MM.1S (cell line): ENCODE results near the gene NRG2.

Experiments used
- DNase-seq: peaks from one replicate; pipeline ENCODE4 v3.0.0-alpha.2; 2015
- H2AFZ ChIP-seq: fragments of 300-600 bp; sonication (generic); 2 replicates; pipeline ENCODE4 v1.6.0; 2016; ENCODE audit warnings: antibody characterized with exemption, low read length
- H3F3A ChIP-seq: fragments of 300-600 bp; sonication (generic); 2 replicates; pipeline ENCODE4 v1.6.1; 2016; ENCODE audit warnings: mild to moderate bottlenecking, antibody characterized with exemption, low read length, moderate library complexity, mixed read lengths; ENCODE audit not compliant: insufficient read depth
- H3K27ac ChIP-seq: fragments of 300-600 bp; sonication (generic); 2 replicates; pipeline ENCODE4 v1.5.1; 2016; ENCODE audit warnings: mild to moderate bottlenecking, low read length
- H3K27me3 ChIP-seq: fragments of 300-600 bp; sonication (generic); replicated peaks from 2 replicates; pipeline ENCODE4 v1.6.0; 2016; ENCODE audit warnings: low read length; ENCODE audit not compliant: insufficient read depth
- H3K36me3 ChIP-seq: fragments of 300-600 bp; sonication (generic); replicated peaks from 2 replicates; pipeline ENCODE4 v1.6.1; 2016; ENCODE audit warnings: mild to moderate bottlenecking, low read length, mixed read lengths; ENCODE audit not compliant: insufficient read depth
- H3K4me1 ChIP-seq: fragments of 300-600 bp; sonication (generic); 2 replicates; pipeline ENCODE4 v1.6.1; 2016; ENCODE audit warnings: low read length, mixed read lengths
- H3K4me2 ChIP-seq: fragments of 300-600 bp; sonication (generic); 2 replicates; pipeline ENCODE4 v1.6.0; 2016; ENCODE audit warnings: low read depth, low read length
- H3K4me3 ChIP-seq: fragments of 300-600 bp; sonication (generic); 2 replicates; pipeline ENCODE4 v1.5.1; 2016; ENCODE audit warnings: low read length, mixed read lengths
- H3K79me2 ChIP-seq: fragments of 300-600 bp; sonication (generic); 2 replicates; pipeline ENCODE4 v1.6.1; 2016; ENCODE audit warnings: mixed run types, low read length, mixed read lengths
- H3K9ac ChIP-seq: fragments of 300-600 bp; sonication (generic); 2 replicates; pipeline ENCODE4 v1.6.1; 2016; ENCODE audit warnings: low read length, mixed read lengths
- H3K9me2 ChIP-seq: fragments of 300-600 bp; sonication (generic); replicated peaks from 2 replicates; pipeline ENCODE4 v1.6.1; 2016; ENCODE audit warnings: mild to moderate bottlenecking, low read length, mixed read lengths; ENCODE audit not compliant: insufficient read depth
- H3K9me3 ChIP-seq: fragments of 300-600 bp; sonication (generic); replicated peaks from 2 replicates; pipeline ENCODE4 v1.6.1; 2016; ENCODE audit warnings: mild to moderate bottlenecking, low read length, mixed read lengths; ENCODE audit not compliant: insufficient read depth
- H4K20me1 ChIP-seq: fragments of 300-600 bp; sonication (generic); 2 replicates; pipeline ENCODE4 v1.6.1; 2016; ENCODE audit warnings: mild to moderate bottlenecking, low read length, moderate library complexity, mixed read lengths; ENCODE audit not compliant: insufficient read depth
- EZH2 ChIP-seq: fragments of 300-600 bp; sonication (generic); optimal IDR thresholded peaks from 2 replicates; pipeline ENCODE3; 2017; ENCODE audit warnings: low read depth, mild to moderate bottlenecking, antibody characterized with exemption, low read length, mixed read lengths
- EZH2phosphoT487 ChIP-seq: fragments of 300-600 bp; sonication (generic); IDR thresholded peaks from 2 replicates; pipeline ENCODE4 v1.6.1; 2018; ENCODE audit warnings: antibody characterized with exemption, low read length
- TF ChIP-seq, protein P1 (sequence below): fragments of 300-600 bp; sonication (generic); IDR thresholded peaks from 2 replicates; pipeline ENCODE4 v1.5.1; 2016; ENCODE audit warnings: antibody characterized with exemption, low read length, mixed read lengths

Gene NRG2

DNA sequence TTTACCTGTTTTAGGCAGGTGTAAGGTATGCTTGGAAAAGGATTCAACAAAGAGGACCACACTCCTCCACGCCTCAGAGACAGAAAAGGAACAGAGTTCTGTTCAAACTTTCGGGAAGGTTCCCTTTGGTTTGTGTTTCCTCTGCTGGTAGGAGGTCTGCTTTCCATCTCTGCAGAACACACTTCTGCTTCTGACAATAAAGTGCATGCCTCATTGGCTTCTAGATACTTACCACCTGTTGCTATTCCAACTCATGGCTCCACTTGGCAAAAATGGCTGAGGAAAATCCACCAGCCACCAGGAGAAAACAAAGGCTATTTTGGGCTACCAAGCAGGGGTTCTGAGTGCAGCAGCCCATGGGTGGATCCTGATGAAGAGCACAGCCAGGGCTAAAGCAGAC lies 112.7 kb downstream of the NRG2 start:
- no peak for DNase-seq
- no peak overlapping the region for H3K4me3 ChIP-seq
- no peaks in the 10 kb centered on the region for H3K9me2 ChIP-seq

DNA sequence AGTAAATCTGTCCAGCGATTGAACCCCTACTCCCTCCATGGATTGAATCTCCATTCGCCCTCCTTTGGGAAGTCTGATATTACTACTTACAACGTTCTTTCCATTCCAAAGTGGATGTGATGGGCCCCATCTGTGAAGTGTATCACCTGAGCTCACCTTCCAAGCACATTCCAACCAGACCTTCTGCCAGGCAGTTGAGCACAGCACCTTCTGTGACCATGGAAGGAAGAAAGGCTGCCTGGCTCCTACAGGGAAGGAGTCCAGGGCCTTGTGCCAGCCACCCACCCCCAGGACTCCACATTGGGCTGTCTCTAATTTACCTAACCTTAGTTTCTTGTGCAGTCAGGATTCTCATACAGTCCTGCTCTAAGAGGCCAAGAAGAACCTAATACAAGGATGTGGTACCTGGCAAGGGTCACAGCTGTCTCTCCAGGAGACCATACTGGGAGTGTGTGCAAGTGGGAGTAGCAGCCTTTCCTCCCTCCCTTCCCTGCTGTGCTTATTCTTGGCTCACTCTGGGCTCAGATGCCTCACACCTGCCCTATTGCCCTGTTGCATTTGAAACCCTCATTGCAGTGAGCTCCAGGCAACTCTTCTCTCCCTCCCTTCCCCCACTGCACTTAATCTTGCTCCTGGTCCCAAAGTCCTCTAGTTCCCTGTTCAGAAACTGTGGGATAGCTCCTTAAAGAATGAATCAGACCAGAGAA lies 116.1 kb downstream of the NRG2 start:
- Histone ChIP-seq H3K4me2 (no peak overlapping the region), H3K79me2 (no peaks in the 10 kb centered on the region), H3K9ac (no peak overlapping the region), H4K20me1 (no peaks in the 10 kb centered on the region), H3K9me2 (no peaks in the 10 kb centered on the region), H2AFZ (no peak overlapping the region), H3K27me3 (no peaks in the 10 kb centered on the region), H3K36me3 (no peaks in the 10 kb centered on the region), H3K9me3 (no peaks in the 10 kb centered on the region), H3K27ac (no peak overlapping the region), H3K4me1 (no peaks in the 10 kb centered on the region), H3K4me3 (no peak overlapping the region), H3F3A (no peaks in the 10 kb centered on the region)
- TF ChIP-seq EZH2: no peak
- TF ChIP-seq, protein P1, sequence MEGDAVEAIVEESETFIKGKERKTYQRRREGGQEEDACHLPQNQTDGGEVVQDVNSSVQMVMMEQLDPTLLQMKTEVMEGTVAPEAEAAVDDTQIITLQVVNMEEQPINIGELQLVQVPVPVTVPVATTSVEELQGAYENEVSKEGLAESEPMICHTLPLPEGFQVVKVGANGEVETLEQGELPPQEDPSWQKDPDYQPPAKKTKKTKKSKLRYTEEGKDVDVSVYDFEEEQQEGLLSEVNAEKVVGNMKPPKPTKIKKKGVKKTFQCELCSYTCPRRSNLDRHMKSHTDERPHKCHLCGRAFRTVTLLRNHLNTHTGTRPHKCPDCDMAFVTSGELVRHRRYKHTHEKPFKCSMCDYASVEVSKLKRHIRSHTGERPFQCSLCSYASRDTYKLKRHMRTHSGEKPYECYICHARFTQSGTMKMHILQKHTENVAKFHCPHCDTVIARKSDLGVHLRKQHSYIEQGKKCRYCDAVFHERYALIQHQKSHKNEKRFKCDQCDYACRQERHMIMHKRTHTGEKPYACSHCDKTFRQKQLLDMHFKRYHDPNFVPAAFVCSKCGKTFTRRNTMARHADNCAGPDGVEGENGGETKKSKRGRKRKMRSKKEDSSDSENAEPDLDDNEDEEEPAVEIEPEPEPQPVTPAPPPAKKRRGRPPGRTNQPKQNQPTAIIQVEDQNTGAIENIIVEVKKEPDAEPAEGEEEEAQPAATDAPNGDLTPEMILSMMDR: no peak
- TF ChIP-seq EZH2phosphoT487: no peak
- no peak for DNase-seq

More for the DNA sequence above, 112.7 kb downstream of the NRG2 start:
- H2AFZ ChIP-seq: no peak overlapping the region
- H3K4me2 ChIP-seq: no peak overlapping the region
- H3F3A ChIP-seq: no peaks in the 10 kb centered on the region
- no peaks in the 10 kb centered on the region for H3K36me3 ChIP-seq
- no peaks in the 10 kb centered on the region for H4K20me1 ChIP-seq
- no peak overlapping the region for H3K9ac ChIP-seq
- H3K4me1 ChIP-seq: no peaks in the 10 kb centered on the region
- no peak overlapping the region for H3K27ac ChIP-seq
- TF ChIP-seq, protein P1: no peak
- TF ChIP-seq EZH2: no peak
- no peak for TF ChIP-seq EZH2phosphoT487
- H3K9me3 ChIP-seq: no peaks in the 10 kb centered on the region
- no peaks in the 10 kb centered on the region for H3K27me3 ChIP-seq
- H3K79me2 ChIP-seq: no peaks in the 10 kb centered on the region

DNA sequence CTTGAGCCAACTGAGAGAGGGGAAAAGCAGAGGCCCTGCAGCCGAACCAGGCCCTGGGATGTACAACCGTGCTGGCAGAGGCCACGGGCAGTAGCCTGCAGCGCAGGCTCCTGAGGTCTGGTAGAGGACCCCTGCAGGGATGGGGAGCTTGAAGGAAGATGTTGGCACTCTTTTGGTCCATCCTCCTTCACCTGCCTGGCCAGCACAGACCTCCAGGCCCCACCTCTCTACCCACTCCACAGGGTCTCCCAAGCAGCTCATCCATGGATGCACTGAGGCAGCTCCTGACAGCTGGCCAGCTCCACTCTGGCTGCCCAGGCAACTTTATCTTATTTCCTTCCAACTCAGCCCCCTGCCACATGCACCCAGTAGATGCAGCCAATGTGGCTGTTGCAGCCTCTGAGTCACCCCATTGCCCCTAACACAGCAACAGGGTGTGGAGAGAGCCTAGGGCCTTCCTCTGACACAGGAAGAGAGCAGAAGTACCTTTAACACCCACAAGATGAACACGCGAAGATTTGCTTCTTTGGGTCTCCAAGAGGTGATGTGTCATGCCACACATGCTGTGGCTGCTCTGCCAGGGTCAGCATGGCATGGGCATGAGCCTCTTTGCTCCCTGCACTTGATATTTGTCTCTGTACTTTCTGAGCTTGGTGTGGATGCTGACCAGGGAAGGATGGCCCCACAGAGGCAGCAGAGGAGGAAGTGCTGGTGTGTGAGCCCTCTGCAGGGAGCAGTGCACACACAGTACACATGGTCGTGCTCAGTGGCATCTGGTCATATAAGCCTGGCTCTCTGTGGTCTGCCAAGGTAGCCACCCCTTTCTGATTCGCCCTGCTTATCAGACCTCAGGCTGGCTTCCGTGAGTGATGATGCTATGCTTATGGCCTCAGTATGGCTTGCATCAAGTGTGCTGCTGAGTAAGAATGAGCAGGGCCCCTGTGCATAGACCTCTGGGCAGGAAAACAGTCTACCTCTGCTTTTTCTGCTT lies 117.2 kb downstream of the NRG2 start:
- no peaks in the 10 kb centered on the region for H3K9me3 ChIP-seq
- TF ChIP-seq, protein P1: no peak
- no peak for TF ChIP-seq EZH2phosphoT487
- TF ChIP-seq EZH2: no peak
- no peak for DNase-seq
- no peak overlapping the region for H3K4me3 ChIP-seq
- no peaks in the 10 kb centered on the region for H4K20me1 ChIP-seq
- no peak overlapping the region for H3K9ac ChIP-seq
- no peaks in the 10 kb centered on the region for H3K27me3 ChIP-seq
- H3K79me2 ChIP-seq: no peaks in the 10 kb centered on the region
- no peaks in the 10 kb centered on the region for H3F3A ChIP-seq
- H3K9me2 ChIP-seq: no peaks in the 10 kb centered on the region
- no peak overlapping the region for H3K4me2 ChIP-seq
- no peaks in the 10 kb centered on the region for H3K36me3 ChIP-seq
- no peaks in the 10 kb centered on the region for H3K4me1 ChIP-seq
- H2AFZ ChIP-seq: no peak overlapping the region
- H3K27ac ChIP-seq: no peak overlapping the region
